DOHH2 (cell line): ENCODE results near the gene PRSS38.

ENCODE experiments used
- EZH2phosphoT487 ChIP-seq: fragments of 200-600 bp; sonication (generic); IDR thresholded peaks from 2 replicates; pipeline ENCODE4 v1.6.1; 2017; ENCODE audit warnings: borderline replicate concordance, mild to moderate bottlenecking, antibody characterized with exemption, low read length, moderate library complexity, mixed read lengths
- TF ChIP-seq, protein P1 (sequence below): fragments of 200-600 bp; sonication (generic); IDR thresholded peaks from one replicate; pipeline ENCODE4 v1.5.1; 2014; ENCODE audit warnings: antibody characterized with exemption, mild to moderate bottlenecking, low read depth, low read length; ENCODE audit not compliant: poor library complexity, severe bottlenecking

DNA sequence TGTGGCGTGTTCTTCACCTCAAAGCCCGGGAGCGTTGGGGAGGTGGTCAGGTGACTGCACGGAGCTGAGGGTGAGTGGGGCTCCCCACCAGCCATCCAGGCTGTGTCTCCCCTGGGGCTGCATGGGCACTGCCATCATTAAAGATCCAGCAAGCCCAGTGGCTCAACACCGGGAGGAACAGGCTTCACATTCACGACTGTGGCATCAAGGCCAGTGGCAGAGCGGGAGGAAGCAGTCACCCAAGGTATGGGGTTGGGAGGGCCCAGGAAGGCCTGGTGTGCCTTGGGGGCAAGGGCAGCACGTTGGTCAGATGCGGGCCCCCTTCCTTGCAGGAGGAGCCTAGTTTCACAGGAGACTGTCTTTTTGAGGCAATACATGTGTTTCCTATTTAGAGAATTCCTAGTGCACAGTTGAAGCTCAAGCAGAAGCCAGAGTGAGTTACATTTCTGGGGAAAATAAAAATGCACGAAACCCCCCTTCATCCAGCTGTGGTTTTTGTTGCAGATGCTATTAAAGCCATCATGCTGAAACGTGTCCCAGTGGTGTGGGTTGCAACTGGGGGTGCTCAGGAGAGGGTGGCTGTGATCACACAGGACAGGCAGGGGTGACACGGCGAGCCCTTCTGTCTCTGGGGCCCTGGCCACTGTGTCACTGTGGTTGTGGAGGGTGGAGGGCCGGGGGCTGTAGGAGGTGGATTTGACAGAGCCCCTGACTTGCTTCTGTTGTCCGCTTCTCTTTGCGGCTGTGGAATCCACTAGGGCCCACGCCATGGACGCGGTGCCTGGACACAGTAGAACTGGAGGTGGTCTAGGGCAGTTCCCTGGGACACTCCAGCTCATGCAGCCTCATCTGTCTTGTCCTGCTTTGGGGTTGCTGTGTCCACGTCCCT is 46.2 kb upstream of the PRSS38 start:
- TF ChIP-seq, protein P1, sequence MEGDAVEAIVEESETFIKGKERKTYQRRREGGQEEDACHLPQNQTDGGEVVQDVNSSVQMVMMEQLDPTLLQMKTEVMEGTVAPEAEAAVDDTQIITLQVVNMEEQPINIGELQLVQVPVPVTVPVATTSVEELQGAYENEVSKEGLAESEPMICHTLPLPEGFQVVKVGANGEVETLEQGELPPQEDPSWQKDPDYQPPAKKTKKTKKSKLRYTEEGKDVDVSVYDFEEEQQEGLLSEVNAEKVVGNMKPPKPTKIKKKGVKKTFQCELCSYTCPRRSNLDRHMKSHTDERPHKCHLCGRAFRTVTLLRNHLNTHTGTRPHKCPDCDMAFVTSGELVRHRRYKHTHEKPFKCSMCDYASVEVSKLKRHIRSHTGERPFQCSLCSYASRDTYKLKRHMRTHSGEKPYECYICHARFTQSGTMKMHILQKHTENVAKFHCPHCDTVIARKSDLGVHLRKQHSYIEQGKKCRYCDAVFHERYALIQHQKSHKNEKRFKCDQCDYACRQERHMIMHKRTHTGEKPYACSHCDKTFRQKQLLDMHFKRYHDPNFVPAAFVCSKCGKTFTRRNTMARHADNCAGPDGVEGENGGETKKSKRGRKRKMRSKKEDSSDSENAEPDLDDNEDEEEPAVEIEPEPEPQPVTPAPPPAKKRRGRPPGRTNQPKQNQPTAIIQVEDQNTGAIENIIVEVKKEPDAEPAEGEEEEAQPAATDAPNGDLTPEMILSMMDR, result no peak
- no peak for TF ChIP-seq EZH2phosphoT487
